ENCODE results near the gene TFF2.

The TFF2 gene

DNA sequence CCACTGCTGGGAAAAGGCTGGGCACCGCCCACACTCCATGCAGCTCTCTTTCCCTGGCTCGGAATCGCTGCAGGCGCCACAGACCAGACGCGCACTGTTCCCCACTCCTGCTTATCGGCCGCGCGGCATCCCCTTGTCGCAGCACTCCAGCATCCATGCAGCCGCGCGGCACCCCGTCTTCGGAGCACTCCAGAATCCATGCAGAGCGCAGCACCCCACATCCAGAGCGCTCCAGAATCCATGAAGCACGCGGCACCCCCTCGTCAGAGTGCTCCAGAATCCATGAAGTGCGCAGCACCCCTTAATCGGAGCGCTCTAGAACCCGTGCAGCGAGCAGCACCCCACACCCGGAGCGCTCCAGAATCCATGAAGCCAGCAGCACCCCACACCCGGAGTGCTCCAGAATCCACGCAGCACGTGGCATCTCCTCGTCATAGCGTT is 45.1 kb downstream of the TFF2 start:
- no peak for DNase-seq (ENCODE audit: low read depth in 2 of 2)

DNA sequence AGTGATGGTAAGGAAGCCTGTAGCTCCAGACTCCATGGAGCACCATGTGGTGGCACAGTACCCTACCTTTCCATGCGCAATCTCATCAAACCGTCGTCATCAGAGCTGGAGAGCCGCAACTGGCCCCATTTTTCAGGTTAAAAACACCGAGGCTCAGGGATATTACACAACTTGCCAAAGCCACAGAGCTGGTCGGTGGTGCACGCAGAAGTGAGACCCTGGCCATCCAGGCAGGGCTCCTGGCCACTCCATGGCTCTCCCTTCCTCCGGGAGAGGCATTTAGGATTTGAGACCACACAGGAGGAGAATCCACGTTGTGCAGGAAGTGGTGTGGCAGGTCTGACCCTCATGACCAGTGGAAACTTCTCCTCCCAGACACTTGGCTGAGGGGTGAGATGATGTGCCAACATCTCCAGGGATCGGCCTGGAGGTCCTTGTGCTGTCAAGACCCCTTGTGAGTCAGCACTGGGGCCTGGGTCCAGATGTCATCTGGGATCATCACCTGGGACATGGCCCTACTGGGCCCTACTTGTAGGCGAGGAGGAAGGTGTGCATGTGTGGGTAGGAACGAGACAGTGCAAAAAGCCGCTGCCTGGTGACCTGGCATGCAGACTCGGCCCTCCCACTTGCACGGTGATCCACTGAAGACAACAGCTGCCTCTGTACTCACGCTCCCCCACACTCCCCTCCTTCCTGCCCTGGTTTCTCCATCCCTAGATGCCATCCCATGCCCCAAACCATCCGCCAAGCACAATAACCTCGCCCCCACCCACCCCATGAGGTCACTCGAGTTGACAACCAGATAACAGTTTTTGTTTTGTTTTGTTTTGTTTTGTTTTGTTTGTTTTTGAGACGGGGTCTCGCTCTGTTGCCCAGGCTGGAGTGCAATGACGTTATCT is 46.0 kb downstream of the TFF2 start:
- no peak for DNase-seq (ENCODE audit: low read depth in 2 of 2)

DNA sequence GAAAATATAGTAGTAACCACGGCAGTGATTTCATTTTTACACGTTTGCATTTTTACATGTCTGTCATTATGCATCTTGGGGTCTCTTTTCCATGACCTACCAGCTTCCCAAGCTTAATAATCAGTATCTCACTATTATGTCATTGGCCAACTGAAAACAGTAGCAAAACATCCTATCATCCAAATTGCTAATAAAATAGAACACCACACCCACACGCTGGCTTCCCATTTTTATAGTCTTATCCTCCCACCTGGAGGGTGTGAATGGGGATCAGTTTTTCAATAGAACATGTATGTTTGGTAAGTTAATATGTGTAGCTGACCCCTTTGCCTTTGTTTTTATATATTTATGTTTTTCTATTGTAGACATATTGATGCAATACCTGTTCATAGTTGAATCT is 47.4 kb downstream of the TFF2 start:
- no peak for DNase-seq (ENCODE audit: low read depth in 2 of 2)

DNA sequence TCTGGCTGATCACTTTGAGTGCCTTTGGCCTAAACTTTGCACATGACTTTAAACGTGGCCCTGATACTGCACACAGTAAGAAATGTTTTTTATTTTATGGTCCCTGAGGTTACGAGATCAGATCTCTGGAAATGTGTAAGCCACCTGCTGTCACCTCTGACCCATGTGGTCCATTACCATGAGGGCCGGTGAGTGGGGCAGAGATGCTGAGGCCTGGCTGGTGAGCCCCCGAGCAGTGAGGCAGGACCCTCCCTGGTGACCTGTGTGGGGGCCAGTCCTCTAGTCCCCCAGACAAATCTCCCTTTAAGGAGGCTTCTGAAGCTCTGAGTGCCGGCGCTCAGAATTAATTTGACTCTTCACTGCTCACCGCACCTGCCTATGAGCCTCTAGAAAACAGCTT is 48.0 kb downstream of the TFF2 start:
- no peak for DNase-seq (ENCODE audit: low read depth in 2 of 2)

DNA sequence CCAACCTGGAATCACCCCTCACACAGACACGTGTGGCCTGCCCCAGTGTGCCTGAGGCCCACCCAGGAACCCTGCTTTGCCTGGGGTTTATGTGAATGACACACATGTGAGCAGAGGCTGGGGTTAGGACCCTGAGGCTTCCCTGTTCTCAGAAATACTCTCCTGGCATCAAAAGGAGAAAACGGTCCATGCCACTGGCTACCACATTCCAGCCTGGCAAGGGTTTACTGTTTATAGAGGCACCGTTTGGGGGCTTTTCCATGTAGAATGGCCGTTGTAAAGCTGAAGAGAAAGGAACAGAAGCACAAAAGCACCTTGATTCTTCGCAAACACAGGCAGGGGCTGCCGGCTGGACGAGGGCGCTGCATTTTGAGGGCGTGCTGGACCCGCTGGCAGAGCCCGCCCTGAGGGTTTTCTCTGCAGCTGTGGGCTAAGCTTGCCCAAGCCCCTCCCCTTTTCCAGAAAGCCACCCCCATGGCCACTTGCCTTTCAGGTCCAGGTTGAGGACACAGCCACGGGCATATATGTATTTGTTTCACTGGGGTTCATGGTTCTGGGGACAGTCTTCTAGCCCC is 48.6 kb downstream of the TFF2 start:
- no peak for DNase-seq (ENCODE audit: low read depth in 2 of 2)

DNA sequence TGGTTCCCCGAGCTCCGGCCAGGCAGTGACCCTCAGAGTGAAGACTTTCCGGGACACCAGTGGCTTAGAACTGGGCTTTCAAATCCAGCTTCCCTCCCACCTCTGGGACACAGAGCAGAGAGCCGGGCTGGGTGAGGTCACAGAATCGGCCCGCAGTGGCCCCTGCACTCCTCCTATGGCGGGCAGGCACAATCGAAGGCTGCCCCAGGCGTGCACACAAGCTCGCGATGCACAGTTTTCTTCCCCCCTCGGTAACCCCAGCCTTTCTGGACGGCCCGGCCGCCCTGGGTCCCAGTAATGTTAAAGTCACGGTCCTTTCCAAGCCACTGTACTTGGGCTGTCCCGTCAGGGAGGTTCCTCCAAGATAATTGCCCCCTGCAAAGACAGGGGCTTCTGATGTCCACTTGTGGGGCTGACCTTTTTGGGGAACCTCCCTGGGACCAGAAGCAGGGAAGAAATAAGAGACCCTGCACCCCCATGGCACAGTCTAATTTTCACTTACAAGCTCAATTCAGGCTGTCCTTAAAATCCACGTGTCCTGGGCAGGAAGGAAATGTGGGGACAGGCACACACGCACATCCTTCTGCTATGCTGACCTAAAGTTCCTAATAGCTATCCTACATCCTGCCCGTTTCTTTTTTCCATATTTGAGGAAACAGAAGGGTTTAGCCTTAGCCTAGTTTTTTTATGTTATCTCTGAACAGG is 49.3 kb downstream of the TFF2 start:
- DNase-seq (ENCODE audit: low read depth in 2 of 2), result no peak

DNA sequence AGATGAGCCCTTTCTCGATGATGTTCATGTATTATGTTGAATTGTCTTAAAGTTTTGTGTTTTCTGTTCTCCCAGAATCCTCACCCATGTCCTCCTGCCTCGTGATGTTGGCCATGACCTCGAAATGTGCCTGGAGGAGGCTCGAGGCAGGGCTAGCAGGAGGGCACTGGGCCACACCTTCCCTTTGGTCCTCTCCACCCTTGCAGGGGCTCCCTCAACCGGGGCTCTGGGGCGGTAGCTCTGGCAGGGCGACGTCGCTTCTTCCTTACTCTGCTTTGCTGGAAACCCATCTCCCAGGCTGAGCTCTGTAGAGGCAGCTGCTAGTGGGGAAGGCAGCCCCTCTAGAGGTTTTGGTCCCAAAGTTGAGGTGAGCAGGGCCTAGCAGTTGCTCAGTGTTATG is 49.8 kb downstream of the TFF2 start:
- no peak for DNase-seq (ENCODE audit: low read depth in 2 of 2)

DNA sequence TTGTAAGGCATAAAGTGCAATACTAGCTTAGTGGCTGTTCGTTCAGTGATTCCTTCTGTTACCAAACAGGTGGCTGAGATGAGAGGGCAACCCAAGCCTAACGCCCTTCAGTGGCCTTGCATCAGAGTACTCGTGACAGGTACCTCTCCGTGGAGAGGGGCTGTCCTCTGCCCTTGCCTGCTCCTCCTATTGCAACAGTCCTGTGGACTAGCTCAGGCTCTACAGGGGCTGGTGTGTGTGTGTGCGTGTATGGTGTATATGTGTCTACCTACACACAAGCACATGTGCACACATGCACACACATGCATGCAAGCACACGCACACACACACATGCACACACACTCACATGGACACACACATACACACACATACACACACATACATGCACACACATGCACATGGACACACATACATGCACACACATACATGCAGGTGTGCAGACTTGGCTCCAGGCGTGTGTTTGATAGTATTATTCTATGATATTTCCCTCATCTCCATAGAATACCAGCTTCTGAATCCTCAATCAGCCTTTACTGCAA is 50.7 kb downstream of the TFF2 start:
- no peak for DNase-seq (ENCODE audit: low read depth in 2 of 2)

DNA sequence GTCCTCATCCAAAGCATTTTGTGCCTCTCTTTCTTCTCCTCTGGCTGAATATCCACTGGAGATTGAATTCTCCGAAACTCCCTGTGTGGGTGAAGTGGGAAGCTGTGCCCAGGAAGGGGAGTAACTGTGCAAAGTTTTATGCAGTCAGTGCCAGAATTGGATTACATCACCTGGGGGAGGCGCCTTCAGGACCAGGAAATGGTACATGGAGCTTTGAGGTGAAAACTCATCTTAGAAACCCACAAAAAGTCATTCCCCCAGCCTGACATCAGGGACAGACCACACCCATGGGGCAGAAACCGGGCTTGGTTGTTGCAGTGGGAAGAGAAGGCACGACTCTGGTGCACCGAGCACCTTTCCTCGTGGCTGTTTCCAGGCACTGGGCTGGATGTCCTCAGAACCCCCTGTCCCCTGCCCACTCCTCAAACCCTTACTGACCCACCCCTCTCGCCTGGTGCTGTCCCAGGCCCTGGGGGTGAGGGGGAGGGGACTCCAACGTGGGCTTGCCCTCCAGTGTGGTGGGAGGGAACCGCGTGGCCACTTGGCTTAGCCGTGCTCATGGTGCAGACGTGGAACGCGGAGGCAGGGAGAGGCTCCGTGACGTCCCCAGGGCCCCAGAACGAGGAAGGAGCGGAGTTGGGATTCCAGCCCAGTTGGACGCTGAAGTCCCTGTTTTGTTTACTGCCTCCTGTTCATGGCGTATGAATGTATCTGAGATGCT is 51.3 kb downstream of the TFF2 start:
- peak; percentile 12 to 21 for DNase-seq (ENCODE audit: low read depth in 2 of 2)

DNA sequence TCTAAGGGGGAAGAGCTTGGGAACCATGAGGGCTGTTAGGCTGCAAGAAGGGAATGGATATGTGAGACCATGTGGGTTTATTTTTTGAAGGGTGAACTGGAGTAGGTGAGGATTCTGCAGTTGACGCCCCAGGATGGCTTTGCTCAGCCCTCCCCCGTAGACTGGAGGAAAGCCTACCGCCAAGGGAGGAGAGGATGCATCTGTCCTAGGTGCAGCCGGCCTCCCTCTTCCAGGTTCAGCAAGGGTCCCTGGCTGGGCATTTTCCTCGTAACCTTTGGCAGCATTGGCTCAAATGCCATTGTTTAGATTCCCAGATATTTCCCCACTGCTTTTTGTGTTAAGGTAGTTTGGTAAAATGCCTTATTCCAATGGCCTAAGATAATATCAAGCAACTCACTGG is 52.1 kb downstream of the TFF2 start:
- DNase-seq (ENCODE audit: low read depth in 2 of 2), result no peak

DNA sequence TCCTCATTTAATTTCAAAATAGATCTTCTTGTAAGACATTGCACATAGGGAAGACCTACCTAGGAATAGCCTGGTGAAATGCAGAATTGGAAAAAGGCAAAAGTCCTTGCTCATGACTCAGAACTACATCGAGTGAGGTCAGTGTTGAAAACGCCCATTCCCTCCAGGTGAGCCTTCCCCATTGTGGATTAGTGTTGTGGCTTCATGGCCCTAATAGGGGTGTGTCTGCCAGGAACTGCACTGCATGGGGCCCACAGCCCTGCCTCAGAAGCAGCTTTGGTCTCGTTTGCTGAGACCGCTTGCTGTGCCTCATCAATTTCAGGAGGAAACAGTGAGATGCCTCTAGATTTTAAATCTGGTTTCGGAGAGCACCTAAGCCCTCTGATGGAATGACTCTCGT is 52.6 kb downstream of the TFF2 start:
- DNase-seq (ENCODE audit: low read depth in 2 of 2), result no peak

DNA sequence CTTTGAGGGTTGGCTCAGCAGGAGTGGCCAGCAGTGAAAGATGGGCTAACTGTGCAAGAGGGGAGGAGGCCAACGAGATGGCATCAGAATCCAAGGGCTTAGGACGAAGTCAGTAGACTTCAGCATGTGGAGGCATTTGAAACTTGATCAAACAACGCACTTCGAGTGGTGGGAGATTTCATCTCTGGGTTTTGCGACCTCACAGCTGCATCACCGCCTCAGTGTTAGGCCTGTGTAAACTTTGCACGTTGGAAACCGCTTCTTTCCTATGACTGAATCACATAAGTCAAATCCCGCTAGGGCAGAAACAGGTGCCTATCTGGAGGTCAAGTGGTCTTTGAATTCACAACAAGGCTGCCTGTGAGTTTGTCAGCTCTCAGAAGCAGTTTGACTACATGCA is 53.4 kb downstream of the TFF2 start:
- DNase-seq (ENCODE audit: low read depth in 2 of 2), result no peak

DNA sequence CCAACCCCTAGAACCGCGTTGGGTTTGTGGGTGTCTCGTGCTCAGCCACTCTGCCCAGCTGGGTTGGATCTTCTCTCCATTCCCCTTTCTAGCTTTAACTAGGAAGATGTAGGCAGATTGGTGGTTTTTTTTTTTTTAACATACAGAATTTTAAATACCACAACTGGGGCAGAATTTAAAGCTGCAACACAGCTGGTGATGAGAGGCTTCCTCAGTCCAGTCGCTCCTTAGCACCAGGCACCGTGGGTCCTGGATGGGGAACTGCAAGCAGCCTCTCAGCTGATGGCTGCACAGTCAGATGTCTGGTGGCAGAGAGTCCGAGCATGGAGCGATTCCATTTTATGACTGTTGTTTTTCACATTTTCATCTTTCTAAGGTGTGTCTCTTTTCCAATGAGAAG is 54.3 kb downstream of the TFF2 start:
- no peak for DNase-seq (ENCODE audit: low read depth in 2 of 2)

Data from stimulated activated CD8-positive, alpha-beta memory T cell treated with anti-CD3 and anti-CD28 coated beads, Interleukin-15, amount 100 ng/mL, for 48 hours (primary cell).